GM21717 (cell line): ENCODE results near the gene LMX1A.

Source experiments
- ATAC-seq: cut with Tn5 transposase; IDR thresholded peaks from one replicate; pipeline ENCODE4 v1.9.1; 2021; ENCODE audit warnings: mild to moderate bottlenecking, moderate library complexity; ENCODE audit not compliant: unreplicated experiment

Gene LMX1A

GRCh38 chr1:165355977-165356811 lies at the start of gene LMX1A:
Gene LMX1A (minus strand): TSS chr1:165356715. CDS start chr1:165355559, 1,156 bp downstream.
- ATAC-seq, result no peak

- peak; percentile 79 for ATAC-seq
Measured at GRCh38 chr1:165403835-165404482, 47.4 kb upstream of the LMX1A start.

- ATAC-seq, result no peak
Measured at GRCh38 chr1:165402517-165403111, 46.1 kb upstream of the LMX1A start.

- ATAC-seq, result no peak
Measured at GRCh38 chr1:165397944-165398343, 41.4 kb upstream of the LMX1A start.

GRCh38 chr1:165395901-165396300 lies 39.4 kb upstream of the LMX1A start:
- ATAC-seq, result no peak

GRCh38 chr1:165395478-165395877 lies 39.0 kb upstream of the LMX1A start:
- peak; percentile 44 for ATAC-seq

GRCh38 chr1:165392634-165393571 lies 36.4 kb upstream of the LMX1A start:
- peak; percentile 96 for ATAC-seq

GRCh38 chr1:165389609-165390008 lies 33.1 kb upstream of the LMX1A start:
- no peak for ATAC-seq

- no peak for ATAC-seq
Measured at GRCh38 chr1:165387961-165388360, 31.4 kb upstream of the LMX1A start.

GRCh38 chr1:165387505-165387904 lies 31.0 kb upstream of the LMX1A start:
- no peak for ATAC-seq

- no peak for ATAC-seq
Measured at GRCh38 chr1:165383599-165384405, 27.3 kb upstream of the LMX1A start.

GRCh38 chr1:165383067-165383466 lies 26.6 kb upstream of the LMX1A start:
- no peak for ATAC-seq

- ATAC-seq, result no peak
Measured at GRCh38 chr1:165381745-165382505, 25.4 kb upstream of the LMX1A start.

- peak; percentile 13 for ATAC-seq
Measured at GRCh38 chr1:165376811-165377311, 20.3 kb upstream of the LMX1A start.

- peak; percentile 58 for ATAC-seq
Measured at GRCh38 chr1:165376041-165376810, 19.7 kb upstream of the LMX1A start.

- ATAC-seq, result no peak
Measured at GRCh38 chr1:165375623-165376022, 19.1 kb upstream of the LMX1A start.

GRCh38 chr1:165371588-165372225 lies 15.2 kb upstream of the LMX1A start:
- no peak for ATAC-seq
